Central memory CD4-positive, alpha-beta T cell (primary cell): ENCODE data around the gene ACAN.

ENCODE experiments used
- DNase-seq: peaks from one replicate; pipeline ENCODE4 v3.0.0; 2022
- total RNA-seq, 3 experiments: gene quantifications; one replicate each; lab custom pipeline; 2026; lab: John Stamatoyannopoulos, UW

ACAN gene
- total RNA-seq, result 0 reads per million in 3 experiments

- DNase-seq, result no peak
Observed at GRCh38 chr15:88803241-88803919, at the start of gene ACAN. TSS of gene ACAN (plus strand) at chr15:88803436. CDS start at chr15:88836207, 32,771 bp downstream.

GRCh38 chr15:88756521-88756920 lies 46.7 kb upstream of the ACAN start:
- no peak for DNase-seq

GRCh38 chr15:88756921-88757320 lies 46.3 kb upstream of the ACAN start:
- DNase-seq, result no peak

- no peak for DNase-seq
Observed at GRCh38 chr15:88759872-88760271, 43.4 kb upstream of the ACAN start.

GRCh38 chr15:88764448-88764847 lies 38.8 kb upstream of the ACAN start:
- DNase-seq, result no peak

GRCh38 chr15:88765212-88765611 lies 38.0 kb upstream of the ACAN start:
- no peak for DNase-seq

GRCh38 chr15:88769161-88769971 lies 33.9 kb upstream of the ACAN start:
- DNase-seq, result no peak

GRCh38 chr15:88775776-88776175 lies 27.5 kb upstream of the ACAN start:
- DNase-seq, result no peak

- DNase-seq, result no peak
Observed at GRCh38 chr15:88776646-88777045, 26.6 kb upstream of the ACAN start.

- DNase-seq, result no peak
Observed at GRCh38 chr15:88779944-88780343, 23.3 kb upstream of the ACAN start.

GRCh38 chr15:88782465-88782864 lies 20.8 kb upstream of the ACAN start:
- DNase-seq, result no peak

- no peak for DNase-seq
Observed at GRCh38 chr15:88785217-88785616, 18.0 kb upstream of the ACAN start.

GRCh38 chr15:88788036-88788435 lies 15.2 kb upstream of the ACAN start:
- DNase-seq, result no peak

- DNase-seq, result no peak
Observed at GRCh38 chr15:88788816-88789215, 14.4 kb upstream of the ACAN start.

GRCh38 chr15:88790486-88790885 lies 12.8 kb upstream of the ACAN start:
- no peak for DNase-seq

- DNase-seq, result no peak
Observed at GRCh38 chr15:88791637-88792036, 11.6 kb upstream of the ACAN start.

GRCh38 chr15:88792342-88793282 lies 10.6 kb upstream of the ACAN start:
- no peak for DNase-seq

GRCh38 chr15:88794001-88794400 lies 9.2 kb upstream of the ACAN start:
- no peak for DNase-seq

- no peak for DNase-seq
Observed at GRCh38 chr15:88797663-88798339, 5.4 kb upstream of the ACAN start.

GRCh38 chr15:88799341-88799740 lies 3.9 kb upstream of the ACAN start:
- DNase-seq, result no peak

GRCh38 chr15:88800026-88800425 lies 3.2 kb upstream of the ACAN start:
- no peak for DNase-seq

GRCh38 chr15:88800738-88801137 lies 2.5 kb upstream of the ACAN start:
- DNase-seq, result no peak
